Measurements from ENCODE around the gene EOGT.

EOGT gene

DNA sequence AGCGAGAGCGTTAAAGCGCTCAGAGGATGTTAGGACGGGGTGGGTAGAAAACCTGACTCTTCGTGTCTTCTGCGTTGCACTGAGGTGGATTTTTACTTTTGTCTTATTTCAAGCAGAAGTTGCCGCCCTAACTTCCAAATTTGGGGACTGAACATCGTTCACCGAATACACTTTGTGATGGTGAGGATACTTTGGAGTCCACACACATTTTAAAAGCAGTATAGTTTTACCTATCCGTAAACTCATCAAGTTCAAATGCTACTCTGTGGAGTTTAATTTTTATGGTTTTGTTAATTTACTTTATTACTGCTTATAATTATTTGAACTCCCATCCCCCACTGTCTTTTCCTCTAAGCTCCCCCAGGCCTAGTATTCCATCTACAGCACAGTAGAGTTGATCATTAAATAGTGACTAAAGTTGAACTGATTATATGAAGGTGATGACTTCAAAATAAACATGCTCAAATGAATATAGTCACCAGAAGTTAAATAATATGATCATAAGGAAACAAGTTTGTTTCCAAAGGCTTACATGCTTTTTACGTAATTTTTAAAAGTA, 617 bp upstream of the EOGT start:
- Histone ChIP-seq H3K9me3 (no peaks in the 10 kb centered on the region), H3K4me1 (peaks cover 0 to 53% (median 28%) of the 10 kb centered on the region in 4 donors), H3K27ac (peak overlapping the region; percentile 99), H3K36me3 (peaks cover 0 to 2% (median under 1%) of the 10 kb centered on the region in 3 donors), H3K27me3 (no peaks in the 10 kb centered on the region), H3K4me3 (peak overlapping the region; percentile 88 to 92)
- intact Hi-C loops (cut with DNase I; ENCODE audit: low total_unique reads) = loop anchor here (10.0 kb wide), 1 partner anchor 71 kb away; the partner anchor contains the start of genes ARL6IP5 and UBA3
- no peak for DNase-seq
- TF ChIP-seq, protein P1, sequence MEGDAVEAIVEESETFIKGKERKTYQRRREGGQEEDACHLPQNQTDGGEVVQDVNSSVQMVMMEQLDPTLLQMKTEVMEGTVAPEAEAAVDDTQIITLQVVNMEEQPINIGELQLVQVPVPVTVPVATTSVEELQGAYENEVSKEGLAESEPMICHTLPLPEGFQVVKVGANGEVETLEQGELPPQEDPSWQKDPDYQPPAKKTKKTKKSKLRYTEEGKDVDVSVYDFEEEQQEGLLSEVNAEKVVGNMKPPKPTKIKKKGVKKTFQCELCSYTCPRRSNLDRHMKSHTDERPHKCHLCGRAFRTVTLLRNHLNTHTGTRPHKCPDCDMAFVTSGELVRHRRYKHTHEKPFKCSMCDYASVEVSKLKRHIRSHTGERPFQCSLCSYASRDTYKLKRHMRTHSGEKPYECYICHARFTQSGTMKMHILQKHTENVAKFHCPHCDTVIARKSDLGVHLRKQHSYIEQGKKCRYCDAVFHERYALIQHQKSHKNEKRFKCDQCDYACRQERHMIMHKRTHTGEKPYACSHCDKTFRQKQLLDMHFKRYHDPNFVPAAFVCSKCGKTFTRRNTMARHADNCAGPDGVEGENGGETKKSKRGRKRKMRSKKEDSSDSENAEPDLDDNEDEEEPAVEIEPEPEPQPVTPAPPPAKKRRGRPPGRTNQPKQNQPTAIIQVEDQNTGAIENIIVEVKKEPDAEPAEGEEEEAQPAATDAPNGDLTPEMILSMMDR (IDR thresholded peaks at IDR 0.05) = no peak

DNA sequence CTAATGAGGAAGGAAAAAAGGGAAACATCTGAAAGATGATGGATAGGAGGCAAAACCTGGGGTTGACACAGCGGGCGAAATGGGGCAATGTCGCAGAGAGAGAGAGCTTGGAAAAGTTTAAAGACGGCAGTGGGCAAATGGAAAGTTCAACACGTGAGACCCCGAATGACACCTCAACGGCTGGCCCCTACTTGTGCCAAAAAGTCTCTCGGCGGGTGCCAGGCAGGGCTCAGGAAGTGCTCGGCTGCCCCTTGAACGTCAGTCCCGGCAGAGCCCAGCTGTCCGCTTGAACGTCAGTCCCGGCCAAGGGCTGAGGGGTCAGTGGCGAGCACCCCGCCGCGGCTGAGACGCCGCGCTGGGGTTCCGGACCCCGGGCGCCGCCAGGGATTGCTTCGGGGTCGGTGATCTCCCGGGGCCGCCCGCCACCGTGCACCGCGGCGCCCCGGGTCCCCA, 658 bp downstream of the EOGT start:
- TF ChIP-seq, protein P1 (IDR thresholded peaks at IDR 0.05) = no peak
- intact Hi-C loops (cut with DNase I; ENCODE audit: low total_unique reads) = loop anchor here (10.0 kb wide), 1 partner anchor 72 kb away; the partner anchor contains the start of genes ARL6IP5 and UBA3
- peak overlapping the region; percentile 99 for H3K27ac ChIP-seq
- H3K4me3 ChIP-seq = peak overlapping the region; percentile 88 to 92
- peaks cover 11 to 13% (median 13%) of the 10 kb centered on the region in 3 donors for H3K36me3 ChIP-seq
- peaks cover 0 to 65% (median 33%) of the 10 kb centered on the region in 4 donors for H3K4me1 ChIP-seq
- DNase-seq = peak; percentile 46 to 86
- H3K27me3 ChIP-seq = no peaks in the 10 kb centered on the region
- no peaks in the 10 kb centered on the region for H3K9me3 ChIP-seq

DNA sequence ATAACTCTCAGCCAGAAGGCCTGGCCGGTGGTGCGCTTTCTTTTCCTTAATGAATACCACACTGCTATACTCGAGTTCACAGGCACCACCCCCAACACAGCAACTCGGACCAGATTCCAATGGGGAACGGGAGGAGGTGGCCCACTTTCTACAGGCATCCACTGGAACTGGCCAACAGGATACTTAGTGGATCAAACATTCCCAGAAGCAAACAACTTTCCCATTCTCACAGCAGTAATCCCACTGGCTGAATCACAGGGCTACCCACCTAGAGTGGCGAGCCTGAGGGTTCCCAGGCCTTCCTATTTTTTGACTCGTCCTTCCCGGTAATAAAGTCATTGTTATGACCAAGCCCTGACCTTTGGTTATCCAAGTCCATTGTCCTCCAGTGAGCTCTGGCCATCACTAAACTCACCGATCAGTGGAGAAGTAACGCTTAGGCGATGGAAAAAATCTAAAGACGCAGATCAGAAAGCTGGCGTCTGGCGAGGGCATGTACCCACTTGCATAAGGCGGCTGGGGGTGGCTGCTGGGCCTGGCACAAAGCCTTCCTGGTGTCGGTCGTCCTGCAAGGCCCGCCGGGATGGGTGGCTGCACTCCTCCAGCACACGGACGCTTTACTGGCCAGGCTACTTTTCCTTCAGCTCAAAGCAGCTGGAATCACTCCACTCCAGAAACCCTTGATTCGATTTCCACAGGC, 1.2 kb downstream of the EOGT start:
- Histone ChIP-seq H3K4me1 (peaks cover 0 to 71% (median 33%) of the 10 kb centered on the region in 4 donors), H3K27me3 (no peaks in the 10 kb centered on the region), H3K27ac (peak overlapping the region; percentile 99), H3K4me3 (peak overlapping the region; percentile 88 to 92), H3K9me3 (no peaks in the 10 kb centered on the region), H3K36me3 (peaks cover 14 to 19% (median 16%) of the 10 kb centered on the region in 3 donors)
- TF ChIP-seq, protein P1 (IDR thresholded peaks at IDR 0.05) = no peak
- peak; percentile 50 to 88 for DNase-seq
- intact Hi-C loops (cut with DNase I; ENCODE audit: low total_unique reads) = loop anchor here (10.0 kb wide), 1 partner anchor 73 kb away; the partner anchor contains the start of genes ARL6IP5 and UBA3

DNA sequence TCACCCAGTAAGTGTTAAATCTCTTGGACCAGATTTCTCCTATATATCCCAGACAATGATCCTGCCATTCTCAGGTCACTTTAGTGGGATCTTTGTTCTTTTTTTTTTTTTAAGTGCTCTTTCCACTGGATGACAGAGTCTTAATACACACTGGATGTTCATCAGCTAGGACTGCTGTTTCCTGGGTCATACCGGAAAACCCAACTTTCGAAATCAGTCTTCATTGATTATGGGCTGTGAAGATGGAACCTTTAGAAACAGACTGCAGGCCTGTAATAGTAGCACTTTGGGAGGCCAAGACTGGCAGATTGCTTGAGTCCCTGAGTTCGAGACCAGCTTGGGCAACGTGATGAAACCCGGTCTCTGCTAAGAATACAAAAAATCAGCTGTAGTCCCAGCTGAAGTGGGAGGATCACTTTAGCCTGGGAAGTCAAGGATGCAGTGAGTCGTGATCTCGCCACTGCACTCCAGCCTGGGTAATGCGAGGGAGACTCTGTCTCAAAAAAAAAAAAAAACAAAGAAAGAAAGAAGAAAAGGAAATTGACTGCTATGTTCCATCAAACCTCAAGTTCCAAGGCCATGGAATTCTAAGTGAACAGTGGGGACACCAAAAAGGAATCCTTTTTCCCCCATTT, 2.3 kb downstream of the EOGT start:
- no peaks in the 10 kb centered on the region for H3K27me3 ChIP-seq
- H3K4me3 ChIP-seq = peak overlapping the region; percentile 88 to 92
- no peaks in the 10 kb centered on the region for H3K9me3 ChIP-seq
- H3K36me3 ChIP-seq = peaks cover 24 to 29% (median 25%) of the 10 kb centered on the region in 3 donors
- DNase-seq = no peak
- intact Hi-C loops (cut with DNase I; ENCODE audit: low total_unique reads) = loop anchor here (10.0 kb wide), 1 partner anchor 74 kb away; the partner anchor contains the start of genes ARL6IP5 and UBA3
- peaks cover 0 to 80% (median 36%) of the 10 kb centered on the region in 4 donors for H3K4me1 ChIP-seq
- TF ChIP-seq, protein P1 (IDR thresholded peaks at IDR 0.05) = no peak
- peak overlapping the region; percentile 99 for H3K27ac ChIP-seq

DNA sequence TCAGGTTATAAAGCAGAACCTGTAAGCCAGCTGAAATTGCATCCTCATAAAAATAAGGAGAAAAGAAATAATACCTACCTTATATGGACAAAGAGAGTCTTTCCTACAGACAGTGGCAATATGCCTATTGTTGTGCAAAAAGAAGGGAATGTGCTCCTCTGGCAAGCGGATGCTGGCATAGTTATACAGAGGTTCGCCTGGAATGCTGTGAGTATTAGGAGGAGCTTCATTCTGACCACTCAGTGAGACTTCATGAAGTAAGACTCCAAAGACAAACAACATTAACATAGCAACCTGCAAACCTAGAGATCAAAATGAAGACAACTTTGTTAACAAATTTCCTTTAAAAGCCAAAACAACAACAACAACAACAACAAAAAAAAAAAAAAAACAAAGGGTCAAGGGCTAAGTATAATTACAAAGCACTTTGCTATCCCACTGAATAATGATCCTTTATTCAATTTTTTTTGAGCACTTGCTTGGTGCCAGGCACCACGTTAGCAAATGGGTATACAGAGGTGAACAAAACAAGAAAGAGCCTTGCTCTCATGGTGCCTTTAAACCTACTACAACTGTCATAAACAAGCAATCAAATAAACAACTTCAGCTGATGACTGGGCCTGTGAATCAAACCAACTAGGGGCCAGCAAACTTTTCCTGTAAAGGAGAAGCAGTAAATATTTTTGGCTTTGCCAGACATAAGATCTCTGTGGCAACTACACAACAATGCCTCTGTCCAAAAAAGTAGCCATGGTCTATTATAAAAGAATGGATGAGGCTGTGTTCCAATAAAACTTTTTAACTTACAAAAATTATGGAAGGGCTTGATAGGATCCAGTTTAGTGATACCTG, 3.7 kb downstream of the EOGT start:
- H3K36me3 ChIP-seq = peaks cover 27 to 33% (median 32%) of the 10 kb centered on the region in 3 donors
- peak overlapping the region; percentile 6 to 20 for H3K4me3 ChIP-seq
- no peaks in the 10 kb centered on the region for H3K9me3 ChIP-seq
- no peaks in the 10 kb centered on the region for H3K27me3 ChIP-seq
- peaks cover 0 to 84% (median 41%) of the 10 kb centered on the region in 4 donors for H3K4me1 ChIP-seq
- peak in 1 of 2 donors; percentile 34 for DNase-seq
- TF ChIP-seq, protein P1 (IDR thresholded peaks at IDR 0.05) = no peak
- H3K27ac ChIP-seq = peak overlapping the region; percentile 99
- intact Hi-C loops (cut with DNase I; ENCODE audit: low total_unique reads) = loop anchor here (10.0 kb wide), 2 partner anchors 45 to 75 kb away; partner anchors contain the start of genes ARL6IP5, TMF1 and UBA3
